ENCODE measurements around the gene DNASE1L2. TPM values are rescaled to one million over a fixed set of nuclear protein-coding genes. Genes with fewer than 3 reads are reported as not detected.

Gene DNASE1L2
- total RNA-seq, 1 experiment from 2014 or later, result 2.7 TPM

DNA sequence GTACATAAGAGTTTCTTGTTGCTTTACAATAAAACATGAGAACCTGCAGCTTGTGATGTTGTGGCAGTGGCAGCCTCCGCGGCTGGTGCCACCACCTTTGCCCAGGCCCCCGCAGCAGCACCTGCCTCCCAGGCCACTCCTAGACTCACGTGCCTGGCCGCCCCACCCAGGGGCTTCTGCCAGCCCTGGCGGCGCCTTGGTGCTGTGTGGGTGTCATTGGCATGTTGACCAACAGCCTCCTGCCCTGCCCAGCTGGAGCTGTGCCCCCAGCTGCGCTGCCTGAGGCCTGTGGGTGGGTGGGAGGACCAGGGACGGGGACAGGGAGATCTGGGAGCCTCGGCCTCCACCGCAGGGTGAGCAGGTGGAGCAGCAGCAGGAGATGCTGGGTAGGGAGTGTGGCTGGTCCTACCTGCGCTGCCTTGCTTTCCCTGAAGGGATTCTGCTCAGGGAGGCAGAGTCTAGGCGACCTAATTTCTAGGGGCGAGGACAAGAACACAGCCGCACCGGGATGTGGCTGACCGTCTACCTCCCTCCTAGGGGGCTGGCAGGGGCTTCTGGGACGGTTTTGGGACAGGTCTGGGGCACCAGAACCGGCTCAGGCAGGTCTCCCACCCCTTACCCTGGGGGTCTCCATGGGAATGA is 428 bp upstream of the DNASE1L2 start:
- Histone ChIP-seq H3K9me3 (ENCODE audit: low read depth, low read length, poor library complexity, severe bottlenecking) (no peaks in the 10 kb centered on the region), H3K27me3 (replicated peaks; ENCODE audit: insufficient read depth, low read depth, low read length, poor library complexity) (no peaks in the 10 kb centered on the region), H3K36me3 (ENCODE audit: insufficient read depth, low read length, poor library complexity, severe bottlenecking) (peaks cover 32% of the 10 kb centered on the region), H3K27ac (ENCODE audit: low read depth, low read length, poor library complexity, severe bottlenecking) (no peak overlapping the region), H3K4me1 (ENCODE audit: insufficient read depth, low read length, poor library complexity, severe bottlenecking) (no peaks in the 10 kb centered on the region), H3K4me3 (ENCODE audit: low read depth, low read length, poor library complexity, severe bottlenecking) (no peak overlapping the region)
- POLR2A ChIA-PET (ENCODE audit: low non-redundant PET), result no interaction called here
- TF ChIP-seq, protein P1, sequence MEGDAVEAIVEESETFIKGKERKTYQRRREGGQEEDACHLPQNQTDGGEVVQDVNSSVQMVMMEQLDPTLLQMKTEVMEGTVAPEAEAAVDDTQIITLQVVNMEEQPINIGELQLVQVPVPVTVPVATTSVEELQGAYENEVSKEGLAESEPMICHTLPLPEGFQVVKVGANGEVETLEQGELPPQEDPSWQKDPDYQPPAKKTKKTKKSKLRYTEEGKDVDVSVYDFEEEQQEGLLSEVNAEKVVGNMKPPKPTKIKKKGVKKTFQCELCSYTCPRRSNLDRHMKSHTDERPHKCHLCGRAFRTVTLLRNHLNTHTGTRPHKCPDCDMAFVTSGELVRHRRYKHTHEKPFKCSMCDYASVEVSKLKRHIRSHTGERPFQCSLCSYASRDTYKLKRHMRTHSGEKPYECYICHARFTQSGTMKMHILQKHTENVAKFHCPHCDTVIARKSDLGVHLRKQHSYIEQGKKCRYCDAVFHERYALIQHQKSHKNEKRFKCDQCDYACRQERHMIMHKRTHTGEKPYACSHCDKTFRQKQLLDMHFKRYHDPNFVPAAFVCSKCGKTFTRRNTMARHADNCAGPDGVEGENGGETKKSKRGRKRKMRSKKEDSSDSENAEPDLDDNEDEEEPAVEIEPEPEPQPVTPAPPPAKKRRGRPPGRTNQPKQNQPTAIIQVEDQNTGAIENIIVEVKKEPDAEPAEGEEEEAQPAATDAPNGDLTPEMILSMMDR (conservative IDR thresholded peaks at IDR 0.05; ENCODE audit: low read depth, low read length), result no peak
- TF ChIP-seq EZH2 (IDR thresholded peaks at IDR 0.05; ENCODE audit: borderline replicate concordance, low read depth, low read length, poor library complexity, severe bottlenecking), result no peak
- no peak for DNase-seq (ENCODE audit: low spot score)
- CTCF ChIA-PET, result interaction anchor here (0.6 kb wide), 1 partner anchor 60 kb away, joined by 3 read pairs; no protein-coding TSS in a partner anchor
- no TSS peak for BruUV-seq (replicated peaks)
- intact Hi-C loops (cut with micrococcal nuclease; ENCODE audit: unreplicated experiment), result no loop called here

DNA sequence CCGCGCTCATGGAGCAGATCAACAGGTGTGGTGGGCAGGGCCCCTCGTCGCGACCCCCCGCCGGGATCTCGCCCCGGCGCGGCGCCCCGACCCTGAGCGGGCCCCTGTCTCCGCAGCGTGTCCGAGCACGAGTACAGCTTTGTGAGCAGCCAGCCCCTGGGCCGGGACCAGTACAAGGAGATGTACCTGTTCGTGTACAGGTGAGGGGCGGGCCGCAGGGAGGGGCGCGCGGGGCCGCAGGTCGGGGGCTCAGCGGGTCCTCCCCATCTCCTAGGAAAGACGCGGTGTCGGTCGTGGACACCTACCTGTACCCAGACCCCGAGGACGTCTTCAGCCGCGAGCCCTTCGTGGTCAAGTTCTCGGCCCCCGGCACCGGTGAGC is 848 bp downstream of the DNASE1L2 start:
- DNase-seq (ENCODE audit: low spot score), result no peak
- no peaks in the 10 kb centered on the region for H3K9me3 ChIP-seq (ENCODE audit: low read depth, low read length, poor library complexity, severe bottlenecking)
- POLR2A ChIA-PET (ENCODE audit: low non-redundant PET), result no interaction called here
- H3K27me3 ChIP-seq (replicated peaks; ENCODE audit: insufficient read depth, low read depth, low read length, poor library complexity), result no peaks in the 10 kb centered on the region
- no peaks in the 10 kb centered on the region for H3K4me1 ChIP-seq (ENCODE audit: insufficient read depth, low read length, poor library complexity, severe bottlenecking)
- no peak for TF ChIP-seq EZH2 (IDR thresholded peaks at IDR 0.05; ENCODE audit: borderline replicate concordance, low read depth, low read length, poor library complexity, severe bottlenecking)
- TF ChIP-seq, protein P1 (conservative IDR thresholded peaks at IDR 0.05; ENCODE audit: low read depth, low read length), result no peak
- no peak overlapping the region for H3K4me3 ChIP-seq (ENCODE audit: low read depth, low read length, poor library complexity, severe bottlenecking)
- no peak overlapping the region for H3K27ac ChIP-seq (ENCODE audit: low read depth, low read length, poor library complexity, severe bottlenecking)
- H3K36me3 ChIP-seq (ENCODE audit: insufficient read depth, low read length, poor library complexity, severe bottlenecking), result peaks cover 27% of the 10 kb centered on the region
- CTCF ChIA-PET, result no interaction called here
- BruUV-seq (replicated peaks), result no TSS peak
- intact Hi-C loops (cut with micrococcal nuclease; ENCODE audit: unreplicated experiment), result no loop called here

DNA sequence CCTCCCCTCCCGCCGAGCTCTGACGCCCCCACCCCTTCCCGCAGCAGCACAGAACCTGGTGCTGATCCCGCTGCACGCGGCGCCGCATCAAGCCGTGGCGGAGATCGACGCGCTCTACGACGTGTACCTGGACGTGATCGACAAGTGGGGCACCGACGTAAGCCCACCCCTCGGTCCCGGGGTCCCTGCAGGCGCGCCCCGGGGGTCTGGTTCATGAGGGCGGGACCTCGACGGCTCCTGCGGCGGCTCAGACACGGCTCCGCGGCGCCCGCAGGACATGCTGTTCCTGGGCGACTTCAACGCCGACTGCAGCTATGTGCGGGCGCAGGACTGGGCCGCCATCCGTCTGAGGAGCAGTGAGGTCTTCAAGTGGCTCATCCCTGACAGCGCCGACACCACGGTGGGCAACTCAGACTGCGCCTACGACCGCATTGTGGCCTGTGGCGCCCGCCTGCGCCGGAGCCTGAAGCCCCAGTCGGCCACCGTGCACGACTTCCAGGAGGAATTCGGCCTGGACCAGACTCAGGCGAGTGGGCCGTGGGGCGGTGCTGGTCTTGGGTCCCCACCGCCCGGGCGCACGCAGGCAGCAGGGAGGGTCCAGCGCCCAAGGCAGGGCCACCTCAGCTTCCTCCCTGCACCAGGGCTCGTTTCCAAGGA is 1.4 kb downstream of the DNASE1L2 start:
- DNase-seq (ENCODE audit: low spot score), result no peak
- peaks cover 28% of the 10 kb centered on the region for H3K36me3 ChIP-seq (ENCODE audit: insufficient read depth, low read length, poor library complexity, severe bottlenecking)
- no TSS peak for BruUV-seq (replicated peaks)
- no peaks in the 10 kb centered on the region for H3K9me3 ChIP-seq (ENCODE audit: low read depth, low read length, poor library complexity, severe bottlenecking)
- ChIA-PET POLR2A (ENCODE audit: low non-redundant PET) (no interaction called here), CTCF (no interaction called here)
- no peak for TF ChIP-seq EZH2 (IDR thresholded peaks at IDR 0.05; ENCODE audit: borderline replicate concordance, low read depth, low read length, poor library complexity, severe bottlenecking)
- TF ChIP-seq, protein P1 (conservative IDR thresholded peaks at IDR 0.05; ENCODE audit: low read depth, low read length), result no peak
- H3K27ac ChIP-seq (ENCODE audit: low read depth, low read length, poor library complexity, severe bottlenecking), result no peak overlapping the region
- intact Hi-C loops (cut with micrococcal nuclease; ENCODE audit: unreplicated experiment), result no loop called here
- no peak overlapping the region for H3K4me3 ChIP-seq (ENCODE audit: low read depth, low read length, poor library complexity, severe bottlenecking)
- no peaks in the 10 kb centered on the region for H3K27me3 ChIP-seq (replicated peaks; ENCODE audit: insufficient read depth, low read depth, low read length, poor library complexity)
- H3K4me1 ChIP-seq (ENCODE audit: insufficient read depth, low read length, poor library complexity, severe bottlenecking), result no peaks in the 10 kb centered on the region

Measured in A673 (cell line).